EH (cell line): ENCODE measurements around the gene SKAP1.

ENCODE experiments used
- DNase-seq: peaks from one replicate; pipeline ENCODE4 v3.0.0-alpha.2; 2015; ENCODE audit warnings: low read depth

The SKAP1 gene

GRCh38 chr17:48104440-48104839 is 325.6 kb downstream of the SKAP1 start:
- DNase-seq, result no peak

DNA sequence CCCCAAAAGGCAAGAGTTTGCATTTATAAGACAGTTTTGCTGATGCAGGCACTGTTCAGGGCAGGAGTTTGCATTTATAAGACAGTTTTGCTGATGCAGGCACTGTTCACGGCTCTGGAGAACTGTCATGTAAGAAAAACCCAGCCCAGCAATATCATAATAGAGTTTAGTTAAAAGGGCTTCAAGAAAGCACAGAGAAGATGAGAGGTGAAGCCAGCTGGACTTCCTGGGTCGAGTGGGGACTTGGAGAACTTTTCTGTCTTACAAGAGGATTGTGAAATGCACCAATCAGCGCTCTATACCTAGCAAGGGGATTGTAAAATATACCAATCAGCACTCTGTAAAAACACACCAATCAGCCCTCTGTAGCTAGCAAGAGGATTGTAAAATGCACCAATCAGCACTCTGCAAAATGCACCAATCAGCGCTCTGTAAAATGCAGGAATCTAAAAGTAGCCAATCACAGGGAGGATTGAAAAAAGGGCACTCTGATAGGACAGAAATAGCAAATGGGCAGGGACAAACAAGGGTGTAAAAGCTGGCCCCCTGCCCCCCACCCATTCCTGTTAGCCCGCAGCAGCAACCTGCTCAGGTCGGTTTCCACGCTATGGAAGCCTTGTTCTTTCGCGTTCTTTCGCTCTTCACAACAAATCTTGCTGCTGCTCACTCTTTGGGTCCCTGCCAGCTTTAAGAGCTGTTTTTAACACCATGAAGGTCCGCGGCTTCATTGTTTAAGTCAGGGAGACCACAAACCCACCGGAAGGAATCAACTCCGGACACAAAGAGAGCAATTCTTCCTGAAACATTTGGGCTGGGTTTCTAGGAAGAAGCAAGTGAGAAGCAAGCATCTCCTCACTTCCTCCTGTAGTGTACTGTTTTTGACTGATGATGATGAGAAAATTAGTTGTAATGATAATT is 327.0 kb downstream of the SKAP1 start:
- DNase-seq, result no peak

- no peak for DNase-seq
Measured at GRCh38 chr17:48102043-48102750, 327.8 kb downstream of the SKAP1 start.

DNA sequence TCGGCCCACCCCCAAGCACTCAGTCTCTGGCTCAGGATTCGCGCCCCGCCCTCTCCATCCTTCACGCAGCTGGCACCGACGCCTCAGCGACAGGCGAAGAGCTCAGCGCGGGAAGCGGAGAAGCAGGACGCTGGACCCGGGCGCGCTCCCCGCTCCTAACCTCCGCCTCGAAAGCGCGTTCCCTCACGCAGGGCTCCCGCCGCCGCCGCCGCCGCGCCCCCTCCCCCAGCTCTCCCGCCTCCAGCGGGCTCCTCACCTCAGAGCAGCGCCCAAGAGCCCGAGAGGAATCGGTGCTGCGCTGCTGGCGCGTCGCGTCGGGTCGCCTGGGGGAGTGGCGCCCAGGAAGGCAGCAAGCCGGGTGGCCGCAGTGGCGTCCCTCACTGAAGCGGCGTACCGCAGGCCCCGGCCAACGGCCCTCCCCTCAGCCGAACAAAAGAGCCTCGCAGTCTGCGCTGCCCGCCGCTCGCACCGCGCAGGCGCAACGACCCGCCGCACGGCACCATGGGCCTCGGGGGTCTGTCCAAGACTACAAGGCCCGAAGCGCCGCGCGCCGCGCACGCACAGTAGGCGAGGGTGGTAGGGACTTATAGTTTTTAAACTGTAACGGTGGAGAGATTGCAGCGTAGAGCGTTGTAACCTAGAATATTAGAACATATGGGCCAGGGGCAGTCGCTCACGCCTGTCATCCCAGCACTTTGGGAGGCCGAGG is 328.8 kb downstream of the SKAP1 start, which contains the start of gene CBX1:
CBX1 (minus strand) TSS at position 467 of the 709 bp plus-strand sequence. CDS start 24,474 bp downstream, outside the sequence.
- DNase-seq, result peak; percentile 92

- peak; percentile 71 for DNase-seq
Measured at GRCh38 chr17:48100591-48101011, 329.4 kb downstream of the SKAP1 start.

GRCh38 chr17:48100160-48100559 is 329.9 kb downstream of the SKAP1 start:
- peak; percentile 70 for DNase-seq

GRCh38 chr17:48095611-48096010 is 334.4 kb downstream of the SKAP1 start:
- DNase-seq, result no peak

DNA sequence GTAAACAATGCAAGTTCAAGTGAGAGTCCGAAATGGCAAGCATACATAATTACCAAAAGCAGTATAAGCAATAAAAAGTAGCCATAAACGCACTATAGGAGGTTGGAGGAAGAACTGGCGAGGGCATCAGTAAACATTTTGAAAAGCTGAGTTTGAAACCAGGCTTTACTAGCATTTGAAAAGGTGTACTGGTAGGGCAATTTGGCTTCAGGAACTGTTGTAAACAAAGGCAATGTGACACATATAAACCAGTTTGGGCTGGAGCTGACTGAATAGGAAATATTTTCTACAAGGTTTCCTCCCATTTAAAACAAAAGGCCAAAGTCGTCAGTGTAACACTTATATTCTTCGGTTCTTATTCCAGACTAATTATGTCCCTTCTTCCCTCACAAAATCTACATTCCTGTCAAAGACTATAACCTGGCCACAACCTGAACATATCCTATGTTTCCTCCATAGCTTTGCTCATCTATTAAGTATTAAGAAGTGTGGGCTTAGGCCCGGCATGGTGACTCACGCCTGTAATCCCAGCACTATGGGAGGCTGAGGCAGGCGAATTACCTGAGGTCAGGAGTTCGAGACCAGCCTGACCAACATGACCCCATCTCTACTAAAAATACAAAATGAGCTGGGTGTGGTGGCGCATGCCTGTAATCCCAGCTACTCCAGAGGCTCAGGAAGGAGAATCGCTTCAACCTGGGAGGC is 336.5 kb downstream of the SKAP1 start:
- no peak for DNase-seq

DNA sequence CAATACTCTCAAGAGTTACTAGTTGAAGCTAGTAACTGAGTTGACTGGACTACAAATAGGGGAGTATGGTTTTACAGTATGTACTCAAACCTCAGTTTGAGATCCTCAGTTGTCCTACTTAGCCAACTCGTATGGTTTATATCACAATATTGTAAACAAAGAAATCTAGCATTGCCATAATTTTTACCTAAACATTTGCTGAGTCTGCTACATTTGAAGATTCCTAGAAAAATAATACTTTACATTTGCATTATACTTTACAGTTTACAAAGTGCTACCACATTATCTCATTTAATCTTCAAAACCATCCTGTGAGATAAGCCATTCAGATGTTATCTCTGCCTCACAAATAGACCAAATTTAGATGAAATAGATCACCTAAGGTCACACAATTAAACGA is 345.1 kb downstream of the SKAP1 start:
- DNase-seq, result no peak
